Gastroesophageal sphincter (tissue), 4 donors: ENCODE data around the gene PCNT. TPM values are rescaled to one million over a fixed set of nuclear protein-coding genes. Genes with fewer than 3 reads are reported as not detected.

Experiments used
- ATAC-seq: fragments of 150-250 bp; one replicate; pipeline ENCODE4 v1.9.1; 2016; ENCODE audit warnings: mild to moderate bottlenecking, moderate library complexity
- H3K27ac ChIP-seq, 4 donors: fragments of 200-600 bp; sonication (generic) in 3 of 4; 1 replicate in 3 of 4; 2 replicates in 1 of 4; pipeline ENCODE4 v1.5.1; 2016 to 2019
- H3K27me3 ChIP-seq: fragments of 200-600 bp; sonication (generic); one replicate; pipeline ENCODE4 v1.5.1; 2019
- H3K36me3 ChIP-seq, 2 donors: fragments of 200-600 bp; sonication (generic); one replicate each; pipeline ENCODE4 v1.5.1; 2019; ENCODE audit warnings: control low read depth in 1 of 2
- H3K4me1 ChIP-seq, 3 donors: fragments of 200-600 bp; sonication (generic); 1 replicate in 2 of 3; 2 replicates in 1 of 3; pipeline ENCODE4 v1.5.1; 2016 to 2019; ENCODE audit warnings: control low read depth in 2 of 3
- H3K4me3 ChIP-seq, 2 donors: fragments of 200-600 bp; sonication (generic); one replicate each; pipeline ENCODE4 v1.5.1; 2019; ENCODE audit warnings: mild to moderate bottlenecking in 1 of 2, moderate library complexity in 1 of 2
- H3K9me3 ChIP-seq, 3 donors: fragments of 200-600 bp; sonication (generic); one replicate each; pipeline ENCODE4 v1.5.1; 2017 to 2019; ENCODE audit warnings: control low read depth in 2 of 3
- CTCF ChIP-seq, 4 experiments: fragments of 200-600 bp in 2 of 4; fragments of 450-650 bp in 2 of 4; sonication (generic) in 1 of 4; IDR thresholded peaks; one replicate each; pipeline ENCODE4 v1.5.1; 2017 to 2019; ENCODE audit warnings: antibody characterized with exemption in 4 of 4, mild to moderate bottlenecking in 2 of 4, moderate library complexity in 2 of 4
- EP300 ChIP-seq: sonication (generic); formaldehyde crosslinking; IDR thresholded peaks from one replicate; pipeline ENCODE4 v1.6.1; 2017; ENCODE audit warnings: antibody characterized with exemption, mild to moderate bottlenecking
- POLR2A ChIP-seq, 2 donors: fragments of 450-650 bp; IDR thresholded peaks; one replicate each; pipeline ENCODE4 v1.6.1; 2017; ENCODE audit warnings: antibody characterized with exemption in 2 of 2, mild to moderate bottlenecking in 2 of 2, moderate library complexity in 1 of 2
- POLR2AphosphoS5 ChIP-seq: sonication (generic); formaldehyde crosslinking; IDR thresholded peaks from one replicate; pipeline ENCODE4 v1.6.1; 2017; ENCODE audit warnings: antibody characterized with exemption
- WGBS, 2 donors: methylation state at CpG; one replicate each; pipeline ENCODE4 v1.1.5; 2018; ENCODE audit warnings: low coverage in 1 of 2; 5-methylcytosine and 5-hydroxymethylcytosine counted together
- total RNA-seq, 4 donors: library from RNA; depleted of rRNA; stranded (reverse); fragments of >200 nt; gene quantifications; one replicate each; pipeline ENCODE4 v1.1.0, GENCODE V29; 2016

PCNT gene
- total RNA-seq, 4 donors from 2014 or later = 24.3 to 31.1 (median 27.3) TPM

- no peaks in the 10 kb centered on the region for H3K9me3 ChIP-seq
- H3K27ac ChIP-seq = peak within 1 kb of the TSS; percentile 94 to 98 (median 96)
- no peak for ATAC-seq
- WGBS, 2 donors = 23 to 30% methylated on average over 6 of the region's 6 CpGs
- H3K36me3 ChIP-seq = peaks cover 0 to 43% of the 10 kb centered on the region in 2 donors
- TF ChIP-seq POLR2AphosphoS5 = no peak
- TF ChIP-seq CTCF (IDR thresholded peaks at IDR 0.05) = no peak
- no peak for TF ChIP-seq POLR2A (IDR thresholded peaks at IDR 0.05)
- no peak for TF ChIP-seq EP300
- H3K27me3 ChIP-seq = no peaks in the 10 kb centered on the region
- H3K4me1 ChIP-seq = peaks cover 19 to 61% (median 32%) of the 10 kb centered on the region in 3 donors
- peak within 1 kb of the TSS; percentile 92 to 95 for H3K4me3 ChIP-seq
These were observed 38.7 kb upstream of the PCNT start, which contains the start of gene MCM3AP for GRCh38 chr21:46285206-46285661. Gene MCM3AP, minus strand, starts transcription at chr21:46285611. Its CDS starts 325 bp downstream, at chr21:46285286.

GRCh38 chr21:46285761-46286647 lies 38.0 kb upstream of the PCNT start, which contains the start of gene YBEY:
Gene YBEY, plus strand, starts transcription at chr21:46286342. Its CDS starts 572 bp downstream, at chr21:46286914.
- Histone ChIP-seq H3K4me3 (peak within 1 kb of the TSS; percentile 92 to 95), H3K36me3 (peaks cover 0 to 35% of the 10 kb centered on the region in 2 donors), H3K9me3 (no peaks in the 10 kb centered on the region), H3K4me1 (peaks cover 19 to 53% (median 32%) of the 10 kb centered on the region in 3 donors), H3K27ac (peak within 1 kb of the TSS; percentile 94 to 98 (median 96)), H3K27me3 (no peaks in the 10 kb centered on the region)
- WGBS, 2 donors = 0 to 2% methylated on average over 7 to 10 of the region's 105 CpGs
- ATAC-seq = peak; percentile 97
- peak; percentile 75 to 77 for TF ChIP-seq POLR2A (IDR thresholded peaks at IDR 0.05)
- no peak for TF ChIP-seq EP300
- TF ChIP-seq CTCF (IDR thresholded peaks at IDR 0.05) = peak in 3 of 4 experiments; percentile 55 to 62 (median 56)
- TF ChIP-seq POLR2AphosphoS5 = peak; percentile 84

GRCh38 chr21:46286648-46287002 lies 37.3 kb upstream of the PCNT start:
- Histone ChIP-seq H3K9me3 (no peaks in the 10 kb centered on the region), H3K27ac (peak overlapping the region; percentile 94 to 98 (median 96)), H3K4me3 (peak overlapping the region; percentile 92 to 95), H3K36me3 (peaks cover 0 to 34% of the 10 kb centered on the region in 2 donors), H3K27me3 (no peaks in the 10 kb centered on the region), H3K4me1 (peaks cover 19 to 47% (median 32%) of the 10 kb centered on the region in 3 donors)
- WGBS, 2 donors = 0 to 1% methylated on average over 8 to 14 of the region's 16 CpGs
- TF ChIP-seq POLR2AphosphoS5 (no peak), CTCF (IDR thresholded peaks at IDR 0.05) (no peak), POLR2A (IDR thresholded peaks at IDR 0.05) (no peak), EP300 (no peak)
- no peak for ATAC-seq

- WGBS, 2 donors = 60 to 88% methylated on average over 5 to 10 of the region's 10 CpGs
- H3K9me3 ChIP-seq = no peaks in the 10 kb centered on the region
- peaks cover 0 to 32% of the 10 kb centered on the region in 2 donors for H3K36me3 ChIP-seq
- no peak for ATAC-seq
- no peaks in the 10 kb centered on the region for H3K27me3 ChIP-seq
- H3K4me3 ChIP-seq = no peak overlapping the region
- peaks cover 19 to 38% (median 26%) of the 10 kb centered on the region in 3 donors for H3K4me1 ChIP-seq
- H3K27ac ChIP-seq = no peak overlapping the region
- no peak for TF ChIP-seq POLR2AphosphoS5
- TF ChIP-seq EP300 = no peak
- TF ChIP-seq POLR2A (IDR thresholded peaks at IDR 0.05) = no peak
- no peak for TF ChIP-seq CTCF (IDR thresholded peaks at IDR 0.05)
These were observed 36.4 kb upstream of the PCNT start for GRCh38 chr21:46287541-46287940.
